ENCODE data around the gene GP5. TPM values are rescaled to one million over a fixed set of nuclear protein-coding genes. Genes with fewer than 3 reads are reported as not detected.

The GP5 gene
- total RNA-seq, 1 experiment from 2014 or later: 0.15 TPM

DNA sequence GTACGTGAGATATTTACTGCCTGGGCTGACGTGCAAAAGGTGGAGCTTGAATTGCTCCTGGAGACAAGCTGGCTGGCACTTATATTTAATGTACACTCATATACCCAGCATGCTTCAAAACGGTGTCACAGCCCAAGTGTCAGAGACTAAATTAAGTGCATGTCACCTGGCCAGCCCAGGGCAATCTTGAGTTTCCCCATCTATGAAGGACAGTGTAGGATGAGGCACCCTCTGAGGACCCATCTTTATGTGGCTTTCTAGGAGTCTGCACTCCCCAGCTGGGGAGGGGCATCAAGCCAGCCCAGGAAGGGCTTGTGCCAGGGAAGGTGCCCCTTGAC is 34.8 kb downstream of the GP5 start:
- intact Hi-C loops (cut with micrococcal nuclease): no loop called here
- Histone ChIP-seq H3K4me1 (ENCODE audit: control insufficient read depth in 1 of 2, insufficient read depth in 2 of 2, low read length in 2 of 2) (peaks cover 0 to 2% of the 10 kb centered on the region in 2 experiments; a peak in 1 of 4 replicates), H4K20me1 (ENCODE audit: insufficient read depth) (no peaks in the 10 kb centered on the region), H2AFZ (ENCODE audit: low read depth, low read length, poor library complexity, severe bottlenecking) (no peak overlapping the region), H3K4me3 (replicated peaks in 1 of 2; ENCODE audit: low read depth in 1 of 2, low read length in 2 of 2) (no peak overlapping the region), H3K4me2 (ENCODE audit: low read length) (no peak overlapping the region), H3K9ac (ENCODE audit: low read length) (no peak overlapping the region), H3K9me3 (ENCODE audit: control insufficient read depth in 1 of 2, insufficient read depth in 1 of 2, low read depth in 1 of 2, low read length in 2 of 2) (no peaks in the 10 kb centered on the region), H3K9me2 (ENCODE audit: insufficient read depth) (no peaks in the 10 kb centered on the region), H3K36me3 (ENCODE audit: control insufficient read depth in 1 of 2, insufficient read depth in 2 of 2, low read length in 2 of 2) (no peaks in the 10 kb centered on the region), H3K27me3 (ENCODE audit: insufficient read depth, low read length) (no peaks in the 10 kb centered on the region; the same call in 1 of the 2 replicates), H3K79me2 (ENCODE audit: insufficient read depth, low read length) (no peaks in the 10 kb centered on the region), H3K27ac (ENCODE audit: low read depth, low read length) (no peak overlapping the region)
- POLR2A ChIA-PET: no interaction called here
- CTCF ChIA-PET: no interaction called here
- ATAC-seq (no peak), DNase-seq (ENCODE audit: low read depth, low spot score) (no peak)
- BruUV-seq (replicated peaks): no TSS peak
- RAD21 ChIA-PET (ENCODE audit: low non-redundant PET in 1 of 2, low total read pairs in 2 of 2, uncharacterized antibody in 2 of 2, unreplicated experiment in 2 of 2): no interaction called here
- TF ChIP-seq, protein P1, sequence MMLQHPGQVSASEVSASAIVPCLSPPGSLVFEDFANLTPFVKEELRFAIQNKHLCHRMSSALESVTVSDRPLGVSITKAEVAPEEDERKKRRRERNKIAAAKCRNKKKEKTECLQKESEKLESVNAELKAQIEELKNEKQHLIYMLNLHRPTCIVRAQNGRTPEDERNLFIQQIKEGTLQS (IDR thresholded peaks at IDR 0.05): no peak
- TF ChIP-seq EGR1 (IDR thresholded peaks at IDR 0.05; ENCODE audit: low read depth): no peak
- TF ChIP-seq EZH2phosphoT487 (IDR thresholded peaks at IDR 0.05; ENCODE audit: borderline replicate concordance): no peak
- no peak for TF ChIP-seq POLR2AphosphoS5 (IDR thresholded peaks at IDR 0.05; ENCODE audit: low read depth, low read length)
- TF ChIP-seq, protein P2, sequence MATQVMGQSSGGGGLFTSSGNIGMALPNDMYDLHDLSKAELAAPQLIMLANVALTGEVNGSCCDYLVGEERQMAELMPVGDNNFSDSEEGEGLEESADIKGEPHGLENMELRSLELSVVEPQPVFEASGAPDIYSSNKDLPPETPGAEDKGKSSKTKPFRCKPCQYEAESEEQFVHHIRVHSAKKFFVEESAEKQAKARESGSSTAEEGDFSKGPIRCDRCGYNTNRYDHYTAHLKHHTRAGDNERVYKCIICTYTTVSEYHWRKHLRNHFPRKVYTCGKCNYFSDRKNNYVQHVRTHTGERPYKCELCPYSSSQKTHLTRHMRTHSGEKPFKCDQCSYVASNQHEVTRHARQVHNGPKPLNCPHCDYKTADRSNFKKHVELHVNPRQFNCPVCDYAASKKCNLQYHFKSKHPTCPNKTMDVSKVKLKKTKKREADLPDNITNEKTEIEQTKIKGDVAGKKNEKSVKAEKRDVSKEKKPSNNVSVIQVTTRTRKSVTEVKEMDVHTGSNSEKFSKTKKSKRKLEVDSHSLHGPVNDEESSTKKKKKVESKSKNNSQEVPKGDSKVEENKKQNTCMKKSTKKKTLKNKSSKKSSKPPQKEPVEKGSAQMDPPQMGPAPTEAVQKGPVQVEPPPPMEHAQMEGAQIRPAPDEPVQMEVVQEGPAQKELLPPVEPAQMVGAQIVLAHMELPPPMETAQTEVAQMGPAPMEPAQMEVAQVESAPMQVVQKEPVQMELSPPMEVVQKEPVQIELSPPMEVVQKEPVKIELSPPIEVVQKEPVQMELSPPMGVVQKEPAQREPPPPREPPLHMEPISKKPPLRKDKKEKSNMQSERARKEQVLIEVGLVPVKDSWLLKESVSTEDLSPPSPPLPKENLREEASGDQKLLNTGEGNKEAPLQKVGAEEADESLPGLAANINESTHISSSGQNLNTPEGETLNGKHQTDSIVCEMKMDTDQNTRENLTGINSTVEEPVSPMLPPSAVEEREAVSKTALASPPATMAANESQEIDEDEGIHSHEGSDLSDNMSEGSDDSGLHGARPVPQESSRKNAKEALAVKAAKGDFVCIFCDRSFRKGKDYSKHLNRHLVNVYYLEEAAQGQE (IDR thresholded peaks at IDR 0.05; ENCODE audit: low read depth): no peak
- no peak for TF ChIP-seq SP1 (IDR thresholded peaks at IDR 0.05; ENCODE audit: low read depth)
- TF ChIP-seq SRF (IDR thresholded peaks at IDR 0.05; ENCODE audit: low read depth): no peak
- no peak for TF ChIP-seq ELF1 (IDR thresholded peaks at IDR 0.05; ENCODE audit: borderline replicate concordance, low read depth)
- TF ChIP-seq POLR2A (IDR thresholded peaks at IDR 0.05; ENCODE audit: borderline replicate concordance, extremely low read depth, insufficient read depth, insufficient read length): no peak
- TF ChIP-seq ZBTB33 (IDR thresholded peaks at IDR 0.05; ENCODE audit: extremely low read depth, insufficient replicate concordance, low read length): no peak
